Neural progenitor cell (in vitro differentiated cells): Measurements from ENCODE around the gene SCN2B. TPM values are rescaled to one million over a fixed set of nuclear protein-coding genes. Genes with fewer than 3 reads are reported as not detected.

Experiments
- DNase-seq: peaks from one replicate; pipeline ENCODE4 v3.0.0-alpha.2; 2016; ENCODE audit warnings: low spot score
- H2AFZ ChIP-seq: fragments of 200-600 bp; sonication (generic); replicated peaks from 2 replicates; pipeline ENCODE4 v1.6.1; 2016; ENCODE audit warnings: antibody characterized with exemption
- H3F3A ChIP-seq: fragments of 200-600 bp; sonication (generic); 2 replicates; pipeline ENCODE4 v1.6.1; 2016; ENCODE audit warnings: antibody characterized with exemption, low read depth
- H3K27ac ChIP-seq: fragments of 200-600 bp; sonication (generic); 2 replicates; pipeline ENCODE4 v1.5.1; 2016; ENCODE audit warnings: mild to moderate bottlenecking
- H3K27me3 ChIP-seq: fragments of 200-600 bp; sonication (generic); 2 replicates; pipeline ENCODE4 v1.6.1; 2016; ENCODE audit warnings: mild to moderate bottlenecking, moderate library complexity
- H3K36me3 ChIP-seq: fragments of 200-600 bp; sonication (generic); 2 replicates; pipeline ENCODE4 v1.5.1; 2016
- H3K4me1 ChIP-seq: fragments of 200-600 bp; sonication (generic); 2 replicates; pipeline ENCODE4 v1.6.1; 2016; ENCODE audit warnings: mixed run types
- H3K4me2 ChIP-seq: fragments of 200-600 bp; sonication (generic); 2 replicates; pipeline ENCODE4 v1.6.1; 2016
- H3K4me3 ChIP-seq: fragments of 200-600 bp; sonication (generic); 2 replicates; pipeline ENCODE4 v1.5.1; 2016
- H3K79me2 ChIP-seq: fragments of 200-600 bp; sonication (generic); 2 replicates; pipeline ENCODE4 v1.6.1; 2016; ENCODE audit warnings: low read depth
- H3K9ac ChIP-seq: fragments of 200-600 bp; sonication (generic); 2 replicates; pipeline ENCODE4 v1.6.1; 2016
- H3K9me3 ChIP-seq: fragments of 200-600 bp; sonication (generic); 2 replicates; pipeline ENCODE4 v1.5.1; 2016; ENCODE audit warnings: low read depth
- H4K20me1 ChIP-seq: fragments of 200-600 bp; sonication (generic); 2 replicates; pipeline ENCODE4 v1.6.1; 2016; ENCODE audit warnings: low read depth
- H3K27ac Mint-ChIP-seq: 3 replicates; pipeline ENCODE4 v1.8.0; 2021; ENCODE audit warnings: mixed read lengths
- H3K27me3 Mint-ChIP-seq: 2 replicates; pipeline ENCODE4 v1.8.0; 2022; ENCODE audit warnings: low read depth, mild to moderate bottlenecking, inconsistent platforms, moderate library complexity, mixed read lengths; ENCODE audit not compliant: insufficient read depth
- H3K36me3 Mint-ChIP-seq: 3 replicates; pipeline ENCODE4 v1.8.0; 2021; ENCODE audit warnings: mixed read lengths
- H3K4me1 Mint-ChIP-seq: 3 replicates; pipeline ENCODE4 v1.8.0; 2021; ENCODE audit warnings: mixed read lengths
- H3K4me3 Mint-ChIP-seq: 3 replicates; pipeline ENCODE4 v1.8.0; 2021; ENCODE audit warnings: mild to moderate bottlenecking, moderate library complexity, mixed read lengths
- H3K9me3 Mint-ChIP-seq: 3 replicates; pipeline ENCODE4 v1.8.0; 2020; ENCODE audit warnings: mixed read lengths
- EZH2 ChIP-seq: fragments of 200-600 bp; sonication (generic); IDR thresholded peaks from 2 replicates; pipeline ENCODE4 v1.6.1; 2017; ENCODE audit warnings: antibody characterized with exemption, mild to moderate bottlenecking, moderate library complexity
- EZH2phosphoT487 ChIP-seq: fragments of 200-600 bp; sonication (generic); IDR thresholded peaks from 2 replicates; pipeline ENCODE4 v1.6.1; 2017; ENCODE audit warnings: antibody characterized with exemption
- total RNA-seq: library from RNA; depleted of rRNA; stranded (reverse); fragments of >200 nt; gene quantifications from 2 replicates; pipeline ENCODE4 v1.2.3, GENCODE V29; 2015; ENCODE audit warnings: low replicate concordance
- TF ChIP-seq, protein P1 (sequence below): fragments of 200-600 bp; sonication (generic); IDR thresholded peaks from 2 replicates; pipeline ENCODE4 v1.5.1; 2017; ENCODE audit warnings: antibody characterized with exemption, mild to moderate bottlenecking

The SCN2B gene
- total RNA-seq, 1 donor from 2014 or later: 0.15 TPM

DNA sequence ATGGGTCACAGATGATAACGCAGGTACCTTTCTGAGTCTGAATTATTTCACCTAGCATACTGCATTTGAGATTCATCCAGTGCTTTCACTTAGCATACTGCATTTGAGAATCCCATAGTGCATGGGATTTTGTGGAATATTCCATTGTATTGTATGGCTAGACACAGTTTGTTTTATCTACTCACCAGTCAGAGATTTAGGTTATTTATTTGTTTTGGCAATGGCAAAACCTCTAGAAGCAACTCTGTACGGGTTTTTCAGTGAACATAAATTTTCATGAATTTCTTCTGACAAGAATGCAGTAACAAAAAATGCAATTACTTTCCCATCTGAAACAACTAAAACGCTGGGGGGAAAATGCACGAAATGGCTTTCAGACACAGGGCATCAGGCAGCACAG, 48.1 kb downstream of the SCN2B start:
- peak overlapping the region; percentile 34 for H2AFZ ChIP-seq

DNA sequence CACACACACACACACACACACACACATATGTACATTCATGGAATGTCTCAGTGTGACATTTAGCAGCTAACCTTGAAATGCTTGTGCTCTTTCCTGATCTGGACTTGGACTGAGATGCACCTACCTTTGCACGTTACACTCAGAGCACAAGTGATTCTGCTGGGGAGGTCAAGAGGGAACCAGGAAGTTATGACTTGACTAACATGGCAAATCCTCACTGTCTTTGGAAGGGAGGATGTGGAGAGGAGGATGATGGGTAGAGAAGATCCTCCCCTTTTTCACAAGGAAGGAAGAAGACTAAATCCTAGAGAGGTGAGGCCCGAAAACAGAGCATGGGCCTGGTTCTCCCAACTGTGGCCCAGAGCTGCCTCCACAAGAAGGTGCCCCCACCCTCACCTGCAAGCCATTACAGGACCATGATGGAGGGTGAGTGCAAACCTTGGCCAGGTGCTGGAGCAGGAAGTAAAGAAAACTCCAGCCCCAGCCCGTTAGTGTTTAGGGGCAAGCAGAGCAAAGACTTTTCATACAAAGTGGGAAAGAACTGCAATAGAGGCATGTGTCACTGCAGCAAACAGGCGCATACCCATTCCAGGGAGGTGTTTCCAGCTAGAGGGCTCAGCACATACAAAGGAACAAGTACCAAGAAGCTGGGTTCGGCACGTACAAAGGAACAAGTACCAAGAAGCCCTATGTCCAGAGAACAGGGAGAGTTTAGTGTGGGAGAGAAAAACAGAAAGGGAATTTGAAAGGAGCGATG, 50.2 kb downstream of the SCN2B start:
- Histone ChIP-seq H3F3A (peaks cover 10% of the 10 kb centered on the region), H3K4me2 (no peak overlapping the region), H3K79me2 (no peaks in the 10 kb centered on the region), H3K27me3 (no peaks in the 10 kb centered on the region), H3K4me1 (peaks cover 11% of the 10 kb centered on the region), H3K9ac (no peak overlapping the region), H3K27ac (no peak overlapping the region), H3K9me3 (no peaks in the 10 kb centered on the region), H3K4me3 (no peak overlapping the region), H3K36me3 (no peaks in the 10 kb centered on the region), H2AFZ (peak overlapping the region; percentile 9), H4K20me1 (no peaks in the 10 kb centered on the region)
- Mint-ChIP-seq H3K4me3 (no peak overlapping the region), H3K27me3 (peaks cover 8% of the 10 kb centered on the region), H3K27ac (no peak overlapping the region), H3K9me3 (no peaks in the 10 kb centered on the region), H3K4me1 (no peaks in the 10 kb centered on the region), H3K36me3 (no peaks in the 10 kb centered on the region)
- DNase-seq: no peak
- TF ChIP-seq EZH2phosphoT487: no peak
- TF ChIP-seq EZH2: no peak
- TF ChIP-seq, protein P1, sequence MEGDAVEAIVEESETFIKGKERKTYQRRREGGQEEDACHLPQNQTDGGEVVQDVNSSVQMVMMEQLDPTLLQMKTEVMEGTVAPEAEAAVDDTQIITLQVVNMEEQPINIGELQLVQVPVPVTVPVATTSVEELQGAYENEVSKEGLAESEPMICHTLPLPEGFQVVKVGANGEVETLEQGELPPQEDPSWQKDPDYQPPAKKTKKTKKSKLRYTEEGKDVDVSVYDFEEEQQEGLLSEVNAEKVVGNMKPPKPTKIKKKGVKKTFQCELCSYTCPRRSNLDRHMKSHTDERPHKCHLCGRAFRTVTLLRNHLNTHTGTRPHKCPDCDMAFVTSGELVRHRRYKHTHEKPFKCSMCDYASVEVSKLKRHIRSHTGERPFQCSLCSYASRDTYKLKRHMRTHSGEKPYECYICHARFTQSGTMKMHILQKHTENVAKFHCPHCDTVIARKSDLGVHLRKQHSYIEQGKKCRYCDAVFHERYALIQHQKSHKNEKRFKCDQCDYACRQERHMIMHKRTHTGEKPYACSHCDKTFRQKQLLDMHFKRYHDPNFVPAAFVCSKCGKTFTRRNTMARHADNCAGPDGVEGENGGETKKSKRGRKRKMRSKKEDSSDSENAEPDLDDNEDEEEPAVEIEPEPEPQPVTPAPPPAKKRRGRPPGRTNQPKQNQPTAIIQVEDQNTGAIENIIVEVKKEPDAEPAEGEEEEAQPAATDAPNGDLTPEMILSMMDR: no peak

More for the DNA sequence above, 48.1 kb downstream of the SCN2B start:
- Histone ChIP-seq H3K9ac (no peak overlapping the region), H3K9me3 (no peaks in the 10 kb centered on the region), H3K79me2 (no peaks in the 10 kb centered on the region), H3K27ac (no peak overlapping the region), H3K4me2 (no peak overlapping the region), H3K4me1 (peaks cover 11% of the 10 kb centered on the region), H3K4me3 (no peak overlapping the region), H4K20me1 (no peaks in the 10 kb centered on the region), H3K36me3 (no peaks in the 10 kb centered on the region), H3K27me3 (no peaks in the 10 kb centered on the region), H3F3A (peaks cover 10% of the 10 kb centered on the region)
- no peak for DNase-seq
- TF ChIP-seq, protein P1: no peak
- TF ChIP-seq EZH2: no peak
- TF ChIP-seq EZH2phosphoT487: no peak
- H3K36me3 Mint-ChIP-seq: no peaks in the 10 kb centered on the region
- no peaks in the 10 kb centered on the region for H3K4me1 Mint-ChIP-seq
- H3K9me3 Mint-ChIP-seq: no peaks in the 10 kb centered on the region
- peaks cover 8% of the 10 kb centered on the region for H3K27me3 Mint-ChIP-seq
- H3K4me3 Mint-ChIP-seq: no peak overlapping the region
- no peak overlapping the region for H3K27ac Mint-ChIP-seq

DNA sequence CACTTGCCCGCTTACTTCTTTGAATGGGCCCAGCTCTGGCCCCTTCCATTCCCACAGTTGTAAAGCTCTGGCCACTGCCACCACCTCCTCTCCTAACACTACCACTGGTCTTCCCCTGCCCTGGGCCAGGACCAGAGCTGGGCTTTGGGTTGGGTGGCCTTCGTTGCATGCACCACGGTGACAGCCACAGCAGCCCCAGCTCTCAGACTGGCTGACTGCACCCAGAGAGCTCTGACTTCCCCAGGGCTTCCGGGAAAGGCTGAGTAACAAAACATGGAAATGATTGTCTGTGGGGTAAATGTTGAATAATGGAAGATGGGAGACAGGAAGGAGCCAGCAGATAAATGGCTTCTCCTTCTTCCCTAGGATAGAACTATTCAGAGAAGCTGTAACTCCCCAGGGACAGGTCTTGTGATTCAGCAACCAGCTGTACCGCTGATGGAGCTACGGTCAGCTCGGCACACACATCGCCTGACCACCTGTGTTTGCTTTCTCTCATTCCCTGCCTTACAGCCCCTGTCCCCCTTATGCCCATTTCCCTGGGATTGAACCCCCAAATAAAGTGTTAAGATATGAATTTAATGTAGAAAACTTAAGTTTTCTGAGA, 51.4 kb downstream of the SCN2B start:
- no peak overlapping the region for H3K27ac Mint-ChIP-seq
- no peak for TF ChIP-seq EZH2
- no peak for TF ChIP-seq EZH2phosphoT487
- TF ChIP-seq, protein P1: no peak
- peaks cover 10% of the 10 kb centered on the region for H3F3A ChIP-seq

More for the DNA sequence above, 51.4 kb downstream of the SCN2B start:
- Histone ChIP-seq H3K79me2 (no peaks in the 10 kb centered on the region), H3K4me1 (peaks cover 11% of the 10 kb centered on the region), H3K36me3 (no peaks in the 10 kb centered on the region), H3K27ac (no peak overlapping the region), H3K4me2 (no peak overlapping the region), H3K9ac (no peak overlapping the region), H2AFZ (peak overlapping the region; percentile 69), H4K20me1 (no peaks in the 10 kb centered on the region), H3K4me3 (no peak overlapping the region), H3K27me3 (no peaks in the 10 kb centered on the region), H3K9me3 (no peaks in the 10 kb centered on the region)
- H3K4me3 Mint-ChIP-seq: no peak overlapping the region
- no peaks in the 10 kb centered on the region for H3K9me3 Mint-ChIP-seq
- H3K4me1 Mint-ChIP-seq: no peaks in the 10 kb centered on the region
- peaks cover 5% of the 10 kb centered on the region for H3K27me3 Mint-ChIP-seq
- H3K36me3 Mint-ChIP-seq: no peaks in the 10 kb centered on the region
- DNase-seq: no peak
